ENCODE measurements around the gene ANO1.
"Not testable (repeated sequence)": the region's sequence is repeated elsewhere in the genome, so short reads cannot be mapped to it uniquely, and the experiment has no call there.

ANO1 gene

GRCh38 chr11:70078095-70078780, at the start of gene ANO1:
TSS of gene ANO1 (plus strand) at chr11:70078317. CDS start at chr11:70078607, 290 bp downstream.
- no peak for DNase-seq

GRCh38 chr11:70029115-70029860, 48.8 kb upstream of the ANO1 start:
- DNase-seq, result no peak

GRCh38 chr11:70029861-70030380, 48.2 kb upstream of the ANO1 start:
- no peak for DNase-seq

GRCh38 chr11:70030412-70030811, 47.7 kb upstream of the ANO1 start:
- DNase-seq, result no peak

- DNase-seq, result no peak
Measured at GRCh38 chr11:70031631-70032469, 46.3 kb upstream of the ANO1 start.

- DNase-seq, result no peak
Measured at GRCh38 chr11:70032470-70032795, 45.7 kb upstream of the ANO1 start.

GRCh38 chr11:70032943-70033710, 45.0 kb upstream of the ANO1 start:
- no peak for DNase-seq

GRCh38 chr11:70033711-70034070, 44.4 kb upstream of the ANO1 start:
- DNase-seq, result no peak

GRCh38 chr11:70034740-70035365, 43.3 kb upstream of the ANO1 start:
- no peak for DNase-seq

GRCh38 chr11:70035665-70036064, 42.5 kb upstream of the ANO1 start:
- DNase-seq, result not testable (repeated sequence)

- no peak for DNase-seq
Measured at GRCh38 chr11:70036971-70037882, 40.9 kb upstream of the ANO1 start.

GRCh38 chr11:70038034-70038834, 39.9 kb upstream of the ANO1 start:
- DNase-seq, result no peak

GRCh38 chr11:70040452-70040851, 37.7 kb upstream of the ANO1 start:
- no peak for DNase-seq

GRCh38 chr11:70040869-70041501, 37.1 kb upstream of the ANO1 start:
- DNase-seq, result no peak

GRCh38 chr11:70043482-70043881, 34.6 kb upstream of the ANO1 start:
- no peak for DNase-seq

- DNase-seq, result no peak
Measured at GRCh38 chr11:70046089-70046488, 32.0 kb upstream of the ANO1 start.

GRCh38 chr11:70048279-70049024, 29.7 kb upstream of the ANO1 start:
- DNase-seq, result no peak

- DNase-seq, result no peak
Measured at GRCh38 chr11:70049045-70049444, 29.1 kb upstream of the ANO1 start.

- DNase-seq, result no peak
Measured at GRCh38 chr11:70050243-70050642, 27.9 kb upstream of the ANO1 start.

Data from stimulated activated CD4-positive, alpha-beta T cell treated with anti-CD3 and anti-CD28 coated beads, Interleukin-2, amount 100 ng/mL, for 48 hours (primary cell).